Endothelial cell of umbilical vein (primary cell): ENCODE results near the gene HLTF. TPM values are rescaled to one million over a fixed set of nuclear protein-coding genes. Genes with fewer than 3 reads are reported as not detected.

Source experiments
- BruUV-seq: library from RNA; stranded (reverse); fragments of 400-500 nt; replicated peaks from 2 replicates; lab custom pipeline; 2021; lab: Mats Ljungman, UMichigan
- CTCF ChIA-PET: fragments of 300-600, 350-600 bp; sonication (Branson Sonifier 250); formaldehyde crosslinking; loops from one replicate; lab custom pipeline; 2021; ENCODE audit warnings: antibody characterized with exemption, inconsistent platforms; lab: Charles Lee
- POLR2A ChIA-PET: fragments of 300-600, 350-600 bp; sonication (Branson Sonifier 250); formaldehyde crosslinking; loops from one replicate; lab custom pipeline; 2021; ENCODE audit warnings: antibody characterized with exemption, inconsistent platforms; lab: Charles Lee
- DNase-seq: peaks from one replicate; pipeline ENCODE4 v3.0.0-alpha.2; 2011; ENCODE audit warnings: low read depth, low spot score
- FAIRE-seq: peaks from 2 replicates; lab custom pipeline; 2011; peaks lifted over from hg19 to GRCh38; lab: Jason Lieb, UNC
- H2AFZ ChIP-seq: 2 replicates; pipeline ENCODE4 v1.6.0; 2012; ENCODE audit warnings: low read depth, low read length, control low read depth, inconsistent platforms
- H3K27ac ChIP-seq: 2 replicates; pipeline ENCODE4 v1.5.1; 2011; ENCODE audit warnings: low read depth, mild to moderate bottlenecking, control low read depth, low read length, moderate library complexity; ENCODE audit not compliant: insufficient read depth
- H3K27me3 ChIP-seq, 2 experiments: 2 replicates each; pipeline versions ENCODE4 v1.6.0 to v1.6.1; 2011; ENCODE audit warnings: low read length in 2 of 2, mixed read lengths in 1 of 2; ENCODE audit not compliant: control insufficient read depth in 2 of 2, insufficient read depth in 2 of 2
- H3K36me3 ChIP-seq, 2 experiments: 2 replicates in 1 of 2; 3 replicates in 1 of 2; pipeline ENCODE4 v1.5.1; 2011; ENCODE audit warnings: low read length in 2 of 2, mild to moderate bottlenecking in 1 of 2, moderate library complexity in 1 of 2; ENCODE audit not compliant: control insufficient read depth in 2 of 2, insufficient read depth in 2 of 2; ENCODE audit errors: extremely low read depth in 1 of 2
- H3K4me1 ChIP-seq: 3 replicates; pipeline ENCODE4 v1.5.1; 2011; ENCODE audit warnings: mild to moderate bottlenecking, low read length; ENCODE audit not compliant: control insufficient read depth, insufficient read depth; ENCODE audit errors: extremely low read depth
- H3K4me2 ChIP-seq: 2 replicates; pipeline ENCODE4 v1.6.1; 2011; ENCODE audit warnings: low read length, control low read depth, mixed read lengths; ENCODE audit not compliant: insufficient read depth
- H3K4me3 ChIP-seq, 3 experiments: fragments of 200-600 bp in 1 of 3; sonication (generic), shearing (Covaris generic) in 1 of 3; replicated peaks in 1 of 3; 2 replicates each; pipeline ENCODE4 v1.5.1; 2011 to 2016; ENCODE audit warnings: control low read depth in 3 of 3, low read length in 3 of 3, mild to moderate bottlenecking in 2 of 3, inconsistent platforms in 1 of 3, low read depth in 1 of 3, moderate library complexity in 1 of 3; ENCODE audit not compliant: insufficient read depth in 1 of 3
- H3K79me2 ChIP-seq: 2 replicates; pipeline ENCODE4 v1.6.0; 2012; ENCODE audit warnings: low read length, inconsistent platforms; ENCODE audit not compliant: control insufficient read depth, insufficient read depth
- H3K9ac ChIP-seq: replicated peaks from 2 replicates; pipeline ENCODE3; 2011; ENCODE audit warnings: low read length, control low read depth; ENCODE audit not compliant: insufficient read depth; ENCODE audit errors: extremely low read depth
- H3K9me1 ChIP-seq: replicated peaks from 3 replicates; pipeline ENCODE4 v1.6.0; 2011; ENCODE audit warnings: mild to moderate bottlenecking, low read length; ENCODE audit not compliant: control insufficient read depth, insufficient read depth; ENCODE audit errors: extremely low read depth
- H3K9me3 ChIP-seq: replicated peaks from 2 replicates; pipeline ENCODE4 v1.5.1; 2012; ENCODE audit warnings: low read length, inconsistent platforms; ENCODE audit not compliant: control insufficient read depth, insufficient read depth
- H4K20me1 ChIP-seq: replicated peaks from 2 replicates; pipeline ENCODE3; 2011; ENCODE audit warnings: mild to moderate bottlenecking, low read length; ENCODE audit not compliant: control insufficient read depth, insufficient read depth; ENCODE audit errors: extremely low read depth
- CTCF ChIP-seq, 2 donors: IDR thresholded peaks; 1 replicate in 1 of 2; 2 replicates in 1 of 2; pipeline ENCODE4 v1.5.1; 2011; ENCODE audit warnings: low read length in 2 of 2, mild to moderate bottlenecking in 2 of 2, moderate library complexity in 2 of 2, control low read depth in 1 of 2, inconsistent platforms in 1 of 2, low read depth in 1 of 2; ENCODE audit not compliant: insufficient read depth in 1 of 2; ENCODE audit errors: extremely low read depth in 1 of 2
- EZH2 ChIP-seq: IDR thresholded peaks from 2 replicates; pipeline ENCODE4 v1.6.1; 2012; ENCODE audit warnings: borderline replicate concordance, low read depth, mild to moderate bottlenecking, moderate library complexity, low read length, inconsistent platforms; ENCODE audit not compliant: severe bottlenecking
- FOS ChIP-seq: IDR thresholded peaks from 2 replicates; pipeline ENCODE4 v1.6.1; 2011; ENCODE audit warnings: mild to moderate bottlenecking, low read length, moderate library complexity, borderline replicate concordance; ENCODE audit not compliant: insufficient read depth
- GATA2 ChIP-seq: IDR thresholded peaks from 2 replicates; pipeline ENCODE4 v1.7.0; 2011; ENCODE audit warnings: low read depth, mild to moderate bottlenecking, moderate library complexity, mixed read lengths, low read length; ENCODE audit not compliant: insufficient read length, insufficient read depth
- JUN ChIP-seq: IDR thresholded peaks from 2 replicates; pipeline ENCODE4 v1.6.1; 2011; ENCODE audit warnings: borderline replicate concordance, low read depth; ENCODE audit not compliant: insufficient read length, insufficient read depth
- MAX ChIP-seq: IDR thresholded peaks from 2 replicates; pipeline ENCODE4 v1.6.1; 2011; ENCODE audit not compliant: insufficient read depth, insufficient read length
- MYC ChIP-seq: IDR thresholded peaks from one replicate; pipeline ENCODE4 v1.6.1; 2011; ENCODE audit warnings: mild to moderate bottlenecking, low read depth, low read length
- POLR2A ChIP-seq: IDR thresholded peaks from 2 replicates; pipeline ENCODE4 v1.6.1; 2012; ENCODE audit warnings: low read depth, mild to moderate bottlenecking, control low read depth, low read length
- POLR2AphosphoS5 ChIP-seq: IDR thresholded peaks from 2 replicates; pipeline ENCODE4 v1.6.1; 2012; ENCODE audit warnings: low read depth, mild to moderate bottlenecking, control low read depth, low read length, moderate library complexity; ENCODE audit not compliant: insufficient read depth
- dilution Hi-C: fragments of 300-500 bp; cut with MboI; formaldehyde crosslinking; loops from one replicate; pipeline ENCODE4 v1.15.0; 2019; ENCODE audit warnings: low sequenced_read_pairs; ENCODE audit not compliant: extremely low pct_ligation_motif_present
- intact Hi-C: fragments of 100-400 bp; cut with micrococcal nuclease; formaldehyde crosslinking; loops from one replicate; pipeline ENCODE4 v1.10.0; 2022
- polyA plus RNA-seq, 4 experiments: library from polyadenylated mRNA; depleted of rRNA in 3 of 4; stranded (reverse) in 3 of 4; unstranded in 1 of 4; fragments of >200 nt; gene quantifications; 2 replicates each; pipeline versions ENCODE4 v1.2.1 to v1.2.3, GENCODE V29; 2011 to 2012; ENCODE audit warnings: missing spikeins in 1 of 4
- total RNA-seq: library from RNA; stranded (reverse); gene quantifications from 2 replicates; pipeline ENCODE4 v1.2.3, GENCODE V29; 2021

Gene HLTF
- total and polyA plus RNA-seq, 2 donors (not counting 3 experiments of a cell fraction or from before 2014, with no cell fraction given): 8.7 to 24.6 TPM

- CTCF ChIA-PET: no interaction called here
Measured at GRCh38 chr3:149090907-149091306, 4.6 kb upstream of the HLTF start.

GRCh38 chr3:149090461-149090860 lies 4.1 kb upstream of the HLTF start:
- Histone ChIP-seq H3K4me2 (no peak overlapping the region), H3K36me3 (no peaks in the 10 kb centered on the region), H3K27me3 (no peaks in the 10 kb centered on the region), H3K27ac (no peak overlapping the region), H3K4me3 (no peak overlapping the region), H3K9me3 (no peaks in the 10 kb centered on the region), H3K79me2 (peaks cover 2% of the 10 kb centered on the region), H3K4me1 (peaks cover 3% of the 10 kb centered on the region), H3K9ac (no peak overlapping the region), H2AFZ (no peak overlapping the region), H3K9me1 (no peaks in the 10 kb centered on the region), H4K20me1 (no peaks in the 10 kb centered on the region)
- dilution Hi-C loops (no loop called here), intact Hi-C loops (no loop called here)
- FAIRE-seq: no peak
- ChIA-PET CTCF (no interaction called here), POLR2A (no interaction called here)
- TF ChIP-seq FOS (no peak), POLR2A (no peak), CTCF (IDR thresholded peaks at IDR 0.05; ENCODE audit: extremely low read depth in 1 of 2, insufficient read depth in 1 of 2, low read depth in 1 of 2, low read length in 2 of 2) (no peak), POLR2AphosphoS5 (no peak), MYC (no peak), EZH2 (no peak), MAX (no peak), GATA2 (no peak), JUN (no peak)
- DNase-seq: no peak
- BruUV-seq: no TSS peak

More at GRCh38 chr3:149090907-149091306, 4.6 kb upstream of the HLTF start:
- no peak overlapping the region for H3K4me2 ChIP-seq
- no peaks in the 10 kb centered on the region for H3K36me3 ChIP-seq
- H3K79me2 ChIP-seq: no peaks in the 10 kb centered on the region
- H3K4me1 ChIP-seq: no peaks in the 10 kb centered on the region
- no peak for TF ChIP-seq EZH2
- intact Hi-C loops: no loop called here
- H3K27me3 ChIP-seq: no peaks in the 10 kb centered on the region
- FAIRE-seq (no peak), DNase-seq (no peak)
- no peak overlapping the region for H3K27ac ChIP-seq
- no peak overlapping the region for H3K9ac ChIP-seq
- BruUV-seq: no TSS peak
- POLR2A ChIA-PET: no interaction called here
- no peaks in the 10 kb centered on the region for H3K9me3 ChIP-seq
- no peaks in the 10 kb centered on the region for H3K9me1 ChIP-seq
- dilution Hi-C loops: no loop called here
- no peaks in the 10 kb centered on the region for H4K20me1 ChIP-seq
- no peak overlapping the region for H3K4me3 ChIP-seq
- H2AFZ ChIP-seq: no peak overlapping the region
